ENCODE measurements around the gene PHIP.

- TF ChIP-seq CTCF (IDR thresholded peaks at IDR 0.05; ENCODE audit: control extremely low read depth in 1 of 3, insufficient read depth in 1 of 3, low read depth in 1 of 3, low read length in 3 of 3) (no peak), SP1 (IDR thresholded peaks at IDR 0.05; ENCODE audit: low read depth, low read length) (no peak), MAX (IDR thresholded peaks at IDR 0.05) (no peak), CBX5 (IDR thresholded peaks at IDR 0.05; ENCODE audit: low read depth, low read length) (no peak), USF2 (IDR thresholded peaks at IDR 0.05; ENCODE audit: low read length) (no peak), EGR1 (IDR thresholded peaks at IDR 0.05; ENCODE audit: borderline replicate concordance, low read depth, low read length) (no peak), E2F6 (IDR thresholded peaks at IDR 0.05) (no peak)
Measured at GRCh38 chr6:79077715-79078074, 359 bp downstream of the PHIP start.

All from H1 (cell line).